VCaP (cell line): ENCODE results near the gene TRAK2.

Experiments
- H3K27ac ChIP-seq: fragments of 450-650 bp; 2 replicates; pipeline ENCODE4 v1.5.1; 2017
- TF ChIP-seq, protein P1 (sequence below): fragments of 450-650 bp; conservative IDR thresholded peaks from 2 replicates; pipeline ENCODE4 v1.5.1; 2017; ENCODE audit warnings: mild to moderate bottlenecking, moderate library complexity

Gene TRAK2

DNA sequence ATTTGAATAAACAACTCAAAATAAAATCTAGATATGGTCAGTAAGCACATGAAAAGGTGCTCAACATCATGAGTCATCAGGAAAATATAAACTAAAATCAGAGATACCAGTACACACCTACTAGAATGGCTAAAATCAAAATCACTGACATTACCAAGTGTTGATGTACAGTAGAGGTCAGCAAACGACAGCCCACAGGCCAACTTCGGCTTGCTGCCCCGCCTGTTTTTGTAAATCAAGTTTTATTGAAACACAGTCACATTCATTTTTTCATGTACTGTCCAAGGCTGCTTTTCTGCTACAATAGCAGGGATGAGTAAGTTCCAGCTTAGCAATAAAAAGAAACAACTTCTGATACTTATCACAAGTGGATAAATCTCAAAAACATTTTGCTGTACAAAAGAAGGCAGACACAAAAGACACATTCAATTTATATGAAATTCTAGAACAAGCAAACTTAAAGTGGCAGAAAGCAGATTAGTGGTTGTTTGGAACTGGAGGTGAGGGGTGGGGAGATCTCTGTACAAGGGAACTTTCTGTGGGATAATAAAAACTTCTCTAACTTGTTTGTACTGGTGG is 32.1 kb downstream of the TRAK2 start:
- no peak overlapping the region for H3K27ac ChIP-seq
- TF ChIP-seq, protein P1, sequence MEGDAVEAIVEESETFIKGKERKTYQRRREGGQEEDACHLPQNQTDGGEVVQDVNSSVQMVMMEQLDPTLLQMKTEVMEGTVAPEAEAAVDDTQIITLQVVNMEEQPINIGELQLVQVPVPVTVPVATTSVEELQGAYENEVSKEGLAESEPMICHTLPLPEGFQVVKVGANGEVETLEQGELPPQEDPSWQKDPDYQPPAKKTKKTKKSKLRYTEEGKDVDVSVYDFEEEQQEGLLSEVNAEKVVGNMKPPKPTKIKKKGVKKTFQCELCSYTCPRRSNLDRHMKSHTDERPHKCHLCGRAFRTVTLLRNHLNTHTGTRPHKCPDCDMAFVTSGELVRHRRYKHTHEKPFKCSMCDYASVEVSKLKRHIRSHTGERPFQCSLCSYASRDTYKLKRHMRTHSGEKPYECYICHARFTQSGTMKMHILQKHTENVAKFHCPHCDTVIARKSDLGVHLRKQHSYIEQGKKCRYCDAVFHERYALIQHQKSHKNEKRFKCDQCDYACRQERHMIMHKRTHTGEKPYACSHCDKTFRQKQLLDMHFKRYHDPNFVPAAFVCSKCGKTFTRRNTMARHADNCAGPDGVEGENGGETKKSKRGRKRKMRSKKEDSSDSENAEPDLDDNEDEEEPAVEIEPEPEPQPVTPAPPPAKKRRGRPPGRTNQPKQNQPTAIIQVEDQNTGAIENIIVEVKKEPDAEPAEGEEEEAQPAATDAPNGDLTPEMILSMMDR = peak; percentile 58

DNA sequence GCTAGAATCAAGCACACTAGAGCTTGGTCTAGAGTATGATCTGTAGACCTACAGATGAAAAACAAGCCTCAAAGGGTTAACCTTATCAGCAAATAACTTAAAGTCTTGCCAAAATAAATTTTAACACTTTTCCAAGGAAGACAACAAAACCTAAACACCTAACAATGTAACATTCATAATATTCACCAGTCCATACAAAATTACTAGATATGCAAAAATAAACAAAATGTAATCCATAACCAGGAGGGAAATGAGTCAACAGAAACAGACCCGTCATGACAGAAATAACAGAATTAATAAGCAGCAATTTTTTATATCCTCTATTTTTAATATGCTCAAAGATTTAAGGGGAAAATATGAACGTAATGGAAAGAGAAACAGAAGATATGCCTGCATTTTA is 36.1 kb downstream of the TRAK2 start:
- no peak overlapping the region for H3K27ac ChIP-seq
- TF ChIP-seq, protein P1 = no peak

DNA sequence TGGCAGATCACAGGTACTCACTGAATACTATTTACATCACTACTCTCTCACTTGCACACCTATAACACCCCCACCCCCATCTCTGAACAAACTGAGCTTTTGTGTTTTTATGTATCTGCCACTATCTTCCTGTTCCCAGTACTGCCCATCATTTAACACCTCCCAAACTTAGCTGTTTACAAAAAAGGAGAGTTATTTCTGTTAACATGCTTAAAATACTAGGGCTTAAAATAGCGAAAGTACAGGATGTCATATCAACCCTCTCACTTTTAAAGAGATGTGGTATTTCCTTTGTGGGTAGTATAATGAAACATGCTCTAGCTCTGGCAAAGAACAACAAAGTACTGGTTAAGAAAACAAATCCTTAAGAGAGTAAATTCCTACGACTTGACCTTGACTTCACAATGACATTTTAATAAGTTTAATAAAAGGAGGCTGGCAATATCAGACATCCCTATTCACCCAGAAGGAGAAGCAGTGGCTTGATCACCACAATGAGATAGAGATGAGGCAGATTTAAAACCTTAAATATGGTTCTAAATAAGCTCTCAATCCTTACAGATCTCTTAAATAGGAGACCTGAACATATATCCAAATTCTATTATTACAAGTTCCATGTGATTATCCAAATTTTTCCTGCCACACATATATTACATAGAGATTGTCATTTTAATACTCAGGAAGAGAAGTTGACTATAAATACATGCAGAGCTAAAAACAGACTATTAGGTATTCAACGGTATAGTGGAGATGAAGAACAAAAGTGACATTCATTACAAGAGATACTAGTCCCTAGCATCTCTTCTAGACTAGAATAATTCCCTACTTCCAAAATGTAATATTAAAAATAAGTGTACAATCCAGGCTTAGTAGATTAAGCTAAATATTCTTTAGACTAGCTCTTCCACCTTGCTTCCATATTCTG is 36.9 kb downstream of the TRAK2 start:
- TF ChIP-seq, protein P1 = no peak
- H3K27ac ChIP-seq = peak overlapping the region; percentile 45

DNA sequence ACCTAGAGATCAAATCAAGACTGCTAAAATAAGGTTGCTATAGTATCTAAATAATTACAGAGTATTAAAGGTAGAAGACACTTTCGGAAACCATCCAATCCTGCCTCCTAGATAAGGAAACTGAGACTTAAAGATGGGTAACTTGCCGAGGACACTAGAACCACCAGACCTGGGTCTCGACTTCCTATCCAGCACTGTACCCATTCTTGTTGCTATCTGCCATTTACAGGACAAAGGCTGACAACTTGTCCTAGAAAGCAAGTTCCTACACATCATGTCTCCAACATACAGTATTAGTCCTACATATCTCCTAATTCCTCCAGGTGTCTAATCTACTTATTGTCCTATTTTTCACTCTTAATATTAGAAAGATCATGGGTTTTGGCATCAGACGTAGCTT is 37.7 kb downstream of the TRAK2 start:
- TF ChIP-seq, protein P1 = no peak
- H3K27ac ChIP-seq = peak overlapping the region; percentile 45

DNA sequence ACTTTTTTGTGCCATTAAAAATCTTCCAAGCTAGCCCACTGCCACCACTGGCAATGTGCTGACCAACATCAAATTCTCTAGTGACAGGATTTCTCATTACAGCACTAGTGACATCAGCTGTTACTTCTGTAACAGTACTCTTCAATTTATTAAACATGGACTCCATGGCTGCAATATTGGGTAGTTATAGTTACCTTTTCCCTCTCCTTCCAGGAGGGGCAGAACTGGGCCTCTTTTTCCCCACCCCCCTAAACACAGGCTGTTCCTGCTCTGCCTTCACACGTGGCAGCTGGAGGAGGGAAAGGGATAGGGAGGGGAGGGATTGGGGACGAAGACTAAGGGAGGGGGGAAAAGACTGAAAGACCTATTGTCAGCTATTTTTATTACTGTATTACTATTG is 38.1 kb downstream of the TRAK2 start:
- TF ChIP-seq, protein P1 = no peak
- no peak overlapping the region; the same call in 1 of the 2 replicates for H3K27ac ChIP-seq

DNA sequence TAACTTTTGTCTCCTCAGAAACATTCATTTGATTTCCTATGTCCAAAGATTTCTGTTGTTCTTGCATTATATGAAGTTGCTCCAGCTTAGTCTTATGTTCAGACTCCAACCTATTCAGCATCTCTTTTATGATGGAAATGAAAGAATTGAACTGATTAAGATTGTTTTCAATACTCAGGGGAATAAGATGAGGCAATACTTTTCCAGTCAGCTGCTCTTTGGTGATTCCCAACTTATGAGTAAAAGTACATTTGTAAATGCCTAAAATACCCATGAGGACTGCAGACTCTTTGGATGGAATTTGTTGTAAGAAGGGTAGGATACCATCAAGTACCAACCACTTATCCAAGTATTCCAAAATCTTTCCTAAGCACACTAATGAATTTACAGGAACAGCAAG is 39.8 kb downstream of the TRAK2 start:
- no peak overlapping the region for H3K27ac ChIP-seq
- TF ChIP-seq, protein P1 = no peak

DNA sequence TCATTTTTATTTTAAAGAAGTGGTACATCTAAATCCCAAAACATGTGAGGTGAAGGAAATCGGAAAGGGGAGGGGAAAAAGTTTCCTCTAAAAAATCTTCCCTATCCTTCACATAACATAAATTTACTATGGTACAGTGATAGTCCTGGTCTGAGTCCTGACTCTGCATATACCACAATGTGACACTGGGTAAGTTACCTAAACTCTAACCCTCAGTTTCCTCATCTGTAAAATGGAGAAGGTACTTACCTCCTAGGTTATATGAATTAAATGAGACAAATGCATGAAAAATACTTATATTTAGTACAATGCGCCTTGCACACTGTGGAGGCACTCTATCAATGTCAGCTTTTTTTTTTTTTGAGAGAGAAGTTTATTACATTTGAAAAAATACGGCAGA is 42.3 kb downstream of the TRAK2 start:
- TF ChIP-seq, protein P1 = no peak
- H3K27ac ChIP-seq = no peak overlapping the region
